ENCODE results near the gene PLAC1. TPM values are rescaled to one million over a fixed set of nuclear protein-coding genes. Genes with fewer than 3 reads are reported as not detected.

PLAC1 gene
- total RNA-seq, 2 experiments from 2014 or later: not detected

DNA sequence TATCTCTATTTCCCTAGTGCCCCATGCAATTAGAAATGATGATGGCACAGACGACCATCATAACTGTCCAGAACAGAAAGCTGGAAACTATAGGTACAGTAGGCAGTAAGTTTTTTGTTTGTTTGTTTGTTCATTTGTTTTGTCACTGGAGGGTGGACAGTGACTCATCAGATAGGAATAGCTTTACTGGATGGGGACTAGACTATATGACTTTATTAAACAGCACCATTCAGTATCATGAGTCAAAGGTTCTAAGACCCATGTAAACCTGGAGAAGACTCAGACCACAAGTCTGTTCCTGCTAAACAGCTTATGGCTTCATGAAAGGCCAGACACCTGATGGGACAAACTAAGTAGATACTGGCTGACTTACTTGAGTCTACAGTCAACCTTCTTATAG is 38.4 kb downstream of the PLAC1 start:
- ChIA-PET CTCF (interaction anchor here (0.9 kb wide), 1 partner anchor 14 kb away, joined by 3 read pairs; no protein-coding TSS in a partner anchor), POLR2A (interaction anchor here (0.6 kb wide), 1 partner anchor 207 kb away, joined by 3 read pairs; no protein-coding TSS in a partner anchor)
- no peaks in the 10 kb centered on the region for H3K9me3 Mint-ChIP-seq
- peaks cover 2% of the 10 kb centered on the region for H3K36me3 Mint-ChIP-seq (ENCODE audit: low read depth)
- no peak overlapping the region for H3K27ac Mint-ChIP-seq
- H3K4me1 Mint-ChIP-seq: peaks cover 11% of the 10 kb centered on the region
- H3K4me3 Mint-ChIP-seq: no peak overlapping the region
- no peak for DNase-seq
- H3K27me3 Mint-ChIP-seq: no peaks in the 10 kb centered on the region

GRCh38 chrX:134613396-134613795 is 44.9 kb downstream of the PLAC1 start:
- POLR2A ChIA-PET: no interaction called here
- no peak overlapping the region for H3K4me3 Mint-ChIP-seq
- H3K9me3 Mint-ChIP-seq: no peaks in the 10 kb centered on the region
- no peak for DNase-seq
- H3K27me3 Mint-ChIP-seq: peaks cover 2% of the 10 kb centered on the region
- no peaks in the 10 kb centered on the region for H3K4me1 Mint-ChIP-seq
- H3K27ac Mint-ChIP-seq: no peak overlapping the region
- no peaks in the 10 kb centered on the region for H3K36me3 Mint-ChIP-seq (ENCODE audit: low read depth)
- CTCF ChIA-PET: no interaction called here

- no peaks in the 10 kb centered on the region for H3K27me3 Mint-ChIP-seq
- no peaks in the 10 kb centered on the region for H3K4me1 Mint-ChIP-seq
- ChIA-PET POLR2A (no interaction called here), CTCF (no interaction called here)
- no peaks in the 10 kb centered on the region for H3K36me3 Mint-ChIP-seq (ENCODE audit: low read depth)
- no peak for DNase-seq
- H3K9me3 Mint-ChIP-seq: no peaks in the 10 kb centered on the region
- no peak overlapping the region for H3K4me3 Mint-ChIP-seq
- no peak overlapping the region for H3K27ac Mint-ChIP-seq
These were observed 50.1 kb downstream of the PLAC1 start for GRCh38 chrX:134608153-134608552.

GRCh38 chrX:134607523-134607922 is 50.7 kb downstream of the PLAC1 start:
- CTCF ChIA-PET: no interaction called here

DNA sequence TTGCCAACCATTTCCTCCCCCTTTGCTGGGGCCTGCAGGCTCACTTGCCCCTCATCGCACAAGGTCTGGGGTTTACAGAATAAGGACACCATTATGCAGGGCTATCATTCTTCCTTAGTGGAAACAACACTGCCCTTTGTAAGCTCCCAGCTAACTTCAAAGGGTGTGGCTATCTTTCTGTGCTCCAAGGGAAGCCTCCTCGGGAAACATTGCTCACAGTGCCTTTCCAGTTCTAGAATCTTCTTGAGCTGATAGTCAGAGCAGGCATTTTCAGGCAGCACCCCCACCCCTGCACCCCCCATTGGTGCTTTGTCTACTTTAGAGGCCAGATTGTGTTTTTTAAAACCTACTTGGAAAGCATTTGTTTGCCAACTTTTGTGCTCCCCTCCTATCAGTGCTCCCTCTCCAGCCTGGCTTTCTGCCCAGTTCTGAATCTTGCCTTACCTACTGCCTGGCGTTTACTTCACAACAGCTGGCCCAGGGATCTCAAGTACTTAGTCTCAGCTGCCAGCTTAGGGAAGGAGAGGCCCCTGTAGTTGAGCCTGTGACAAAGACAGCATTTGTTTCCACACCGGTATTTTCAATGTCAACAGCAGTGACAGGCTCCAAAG is 53.5 kb downstream of the PLAC1 start:
- Mint-ChIP-seq H3K9me3 (no peaks in the 10 kb centered on the region), H3K4me1 (no peaks in the 10 kb centered on the region), H3K27me3 (no peaks in the 10 kb centered on the region), H3K36me3 (ENCODE audit: low read depth) (no peaks in the 10 kb centered on the region), H3K27ac (no peak overlapping the region), H3K4me3 (no peak overlapping the region)
- DNase-seq: no peak
- ChIA-PET POLR2A (no interaction called here), CTCF (interaction anchor here (0.8 to 1.6 kb wide), 2 partner anchors 10 to 17 kb away, joined by 3 read pairs; no protein-coding TSS in a partner anchor)

More at GRCh38 chrX:134607523-134607922, 50.7 kb downstream of the PLAC1 start:
- Mint-ChIP-seq H3K4me1 (no peaks in the 10 kb centered on the region), H3K4me3 (no peak overlapping the region), H3K9me3 (no peaks in the 10 kb centered on the region), H3K27ac (no peak overlapping the region), H3K36me3 (ENCODE audit: low read depth) (no peaks in the 10 kb centered on the region), H3K27me3 (no peaks in the 10 kb centered on the region)
- POLR2A ChIA-PET: no interaction called here
- DNase-seq: no peak

DNA sequence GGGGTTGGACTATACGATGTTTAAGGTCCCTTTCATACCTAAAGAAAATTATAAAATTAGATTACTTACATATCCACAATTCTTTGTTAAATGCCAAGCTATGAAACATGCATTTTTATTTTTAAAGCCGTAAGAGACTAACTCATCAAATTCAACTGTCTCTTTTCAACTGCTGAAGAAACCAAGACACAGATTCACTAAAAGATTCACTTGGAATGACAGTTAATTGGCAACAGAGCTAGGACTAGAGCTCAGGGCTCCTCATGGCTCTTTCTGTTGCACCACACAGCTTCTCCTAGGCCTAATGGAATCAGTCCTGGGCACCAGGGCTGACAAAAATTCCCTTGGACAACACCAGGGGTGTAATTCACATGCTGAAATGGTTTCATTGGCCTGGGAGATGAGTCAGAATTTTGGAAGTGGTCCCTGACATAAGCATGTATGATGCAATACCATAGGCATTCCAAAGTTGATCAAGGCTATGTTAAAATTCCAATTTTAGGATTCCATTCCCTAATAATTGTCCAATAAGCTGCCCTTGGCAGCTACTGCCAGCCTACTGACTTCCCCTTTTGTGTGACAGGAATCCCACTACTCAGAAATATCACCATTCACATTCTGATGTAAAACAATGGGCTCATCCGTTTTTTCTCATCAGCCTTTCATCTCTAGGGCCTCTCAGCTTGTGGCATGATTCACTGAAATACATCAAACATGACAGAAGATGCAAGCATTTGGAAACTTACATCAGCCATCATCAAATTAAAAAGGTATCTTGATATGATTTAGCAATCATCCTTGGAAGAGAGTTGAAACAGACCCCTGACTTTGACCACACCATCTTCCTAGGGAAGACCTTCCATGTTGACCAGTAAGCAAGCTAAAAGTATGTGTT is 54.2 kb downstream of the PLAC1 start:
- Mint-ChIP-seq H3K9me3 (no peaks in the 10 kb centered on the region), H3K4me1 (peaks cover under 1% of the 10 kb centered on the region), H3K36me3 (ENCODE audit: low read depth) (no peaks in the 10 kb centered on the region), H3K27me3 (no peaks in the 10 kb centered on the region), H3K27ac (no peak overlapping the region), H3K4me3 (no peak overlapping the region)
- DNase-seq: no peak
- ChIA-PET CTCF (interaction anchor here (0.8 to 1.6 kb wide), 2 partner anchors 10 to 18 kb away, joined by 3 read pairs; no protein-coding TSS in a partner anchor), POLR2A (no interaction called here)

- no peaks in the 10 kb centered on the region for H3K36me3 Mint-ChIP-seq (ENCODE audit: low read depth)
- ChIA-PET POLR2A (no interaction called here), CTCF (no interaction called here)
- no peak for DNase-seq
- no peak overlapping the region for H3K27ac Mint-ChIP-seq
- H3K4me1 Mint-ChIP-seq: peaks cover 2% of the 10 kb centered on the region
- peaks cover 4% of the 10 kb centered on the region for H3K9me3 Mint-ChIP-seq
- H3K27me3 Mint-ChIP-seq: peaks cover 5% of the 10 kb centered on the region
- H3K4me3 Mint-ChIP-seq: no peak overlapping the region
These were observed 55.9 kb downstream of the PLAC1 start for GRCh38 chrX:134602410-134602809.

DNA sequence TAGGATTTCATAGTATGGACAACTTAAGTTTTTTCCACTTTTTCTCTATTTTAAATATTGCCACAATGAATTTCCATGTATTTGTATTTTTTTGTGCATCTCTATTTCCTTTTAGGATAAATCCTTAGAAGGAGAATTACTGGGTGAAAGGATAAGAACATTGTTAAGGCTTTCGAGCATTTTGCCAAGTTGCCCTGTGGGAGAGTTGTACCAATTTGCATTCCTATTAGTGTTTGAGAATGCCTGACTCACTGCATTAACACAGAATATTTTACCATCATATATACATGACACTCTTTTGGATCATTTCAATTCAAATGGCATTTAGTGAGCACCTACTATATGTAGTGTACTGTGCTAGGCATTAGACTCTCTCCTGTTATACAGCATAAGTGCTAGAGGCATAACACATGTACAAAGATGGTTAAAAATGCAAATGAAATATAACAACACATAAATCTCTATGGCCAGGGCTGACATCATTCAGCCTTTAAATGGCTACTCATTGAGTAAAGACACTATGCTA is 57.0 kb downstream of the PLAC1 start:
- Mint-ChIP-seq H3K9me3 (peaks cover 4% of the 10 kb centered on the region), H3K36me3 (ENCODE audit: low read depth) (no peaks in the 10 kb centered on the region), H3K4me3 (no peak overlapping the region), H3K27me3 (peaks cover 5% of the 10 kb centered on the region), H3K4me1 (peaks cover 2% of the 10 kb centered on the region), H3K27ac (no peak overlapping the region)
- no peak for DNase-seq
- ChIA-PET CTCF (no interaction called here), POLR2A (no interaction called here)

- Mint-ChIP-seq H3K27me3 (peaks cover 8% of the 10 kb centered on the region), H3K9me3 (peaks cover 4% of the 10 kb centered on the region), H3K4me1 (peaks cover 2% of the 10 kb centered on the region), H3K4me3 (no peak overlapping the region), H3K36me3 (ENCODE audit: low read depth) (no peaks in the 10 kb centered on the region), H3K27ac (no peak overlapping the region)
- ChIA-PET POLR2A (no interaction called here), CTCF (interaction anchor here (0.6 to 0.9 kb wide), 2 partner anchors 31 to 925 kb away, joined by 3 read pairs; no protein-coding TSS in a partner anchor)
- no peak for DNase-seq
These were observed 57.6 kb downstream of the PLAC1 start for GRCh38 chrX:134600714-134601113.

GRCh38 chrX:134599184-134599914 is 58.9 kb downstream of the PLAC1 start:
- DNase-seq: no peak
- Mint-ChIP-seq H3K27ac (no peak overlapping the region), H3K4me1 (peaks cover 2% of the 10 kb centered on the region), H3K4me3 (no peak overlapping the region), H3K36me3 (ENCODE audit: low read depth) (no peaks in the 10 kb centered on the region), H3K9me3 (peaks cover 4% of the 10 kb centered on the region), H3K27me3 (peaks cover 14% of the 10 kb centered on the region)
- CTCF ChIA-PET: interaction anchor here (0.6 kb wide), 1 partner anchor 101 kb away, joined by 5 read pairs; no protein-coding TSS in a partner anchor
- POLR2A ChIA-PET: no interaction called here

- H3K27ac Mint-ChIP-seq: no peak overlapping the region
- ChIA-PET POLR2A (no interaction called here), CTCF (interaction anchor here (0.6 to 0.7 kb wide), 2 partner anchors 147 to 1472 kb away, joined by 3 to 5 read pairs; no protein-coding TSS in a partner anchor)
- no peak overlapping the region for H3K4me3 Mint-ChIP-seq
- no peaks in the 10 kb centered on the region for H3K4me1 Mint-ChIP-seq
- no peaks in the 10 kb centered on the region for H3K36me3 Mint-ChIP-seq (ENCODE audit: low read depth)
- peaks cover 16% of the 10 kb centered on the region for H3K27me3 Mint-ChIP-seq
- H3K9me3 Mint-ChIP-seq: no peaks in the 10 kb centered on the region
- no peak for DNase-seq
These were observed 66.0 kb downstream of the PLAC1 start for GRCh38 chrX:134592303-134592702.

DNA sequence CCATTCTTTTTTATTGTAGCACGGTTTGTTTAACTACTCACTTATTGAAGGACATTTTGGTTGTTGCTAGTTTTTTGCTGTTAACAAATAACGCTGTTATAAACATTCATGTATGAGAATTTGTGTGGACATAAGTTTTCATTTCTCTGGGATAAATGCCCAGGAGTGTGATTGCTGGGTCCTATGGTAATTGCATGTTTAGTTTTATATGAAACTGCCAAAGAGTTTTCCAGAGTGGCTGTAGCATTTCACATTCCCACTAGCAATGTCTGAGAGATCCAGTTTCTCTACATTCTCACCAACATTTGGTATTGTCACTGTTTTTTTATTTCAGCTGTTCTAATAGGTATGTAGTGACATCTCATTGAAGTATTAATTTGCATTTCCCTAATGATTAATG is 66.8 kb downstream of the PLAC1 start:
- ChIA-PET CTCF (no interaction called here), POLR2A (no interaction called here)
- H3K4me1 Mint-ChIP-seq: no peaks in the 10 kb centered on the region
- H3K9me3 Mint-ChIP-seq: no peaks in the 10 kb centered on the region
- DNase-seq: no peak
- peaks cover 16% of the 10 kb centered on the region for H3K27me3 Mint-ChIP-seq
- H3K27ac Mint-ChIP-seq: no peak overlapping the region
- no peak overlapping the region for H3K4me3 Mint-ChIP-seq
- no peaks in the 10 kb centered on the region for H3K36me3 Mint-ChIP-seq (ENCODE audit: low read depth)

DNA sequence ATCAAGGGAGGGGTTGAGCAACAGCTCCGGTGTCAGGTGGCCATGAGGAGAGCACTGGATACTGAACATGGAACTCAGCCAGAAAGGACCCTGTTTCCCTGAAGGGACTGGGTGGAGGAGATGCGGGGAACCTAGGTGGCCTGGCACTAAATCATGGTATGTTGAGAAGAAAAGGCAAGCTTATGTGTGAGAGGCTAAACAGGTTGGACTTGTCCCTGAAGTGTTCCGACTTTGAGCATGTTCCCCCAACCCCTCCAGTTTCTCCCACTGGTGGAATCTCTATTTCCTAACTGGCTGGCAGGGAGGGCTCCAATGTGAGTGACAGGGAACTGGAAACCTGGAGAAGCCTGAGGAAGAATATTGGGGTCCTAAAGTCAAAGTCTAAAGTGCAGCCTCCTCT is 69.5 kb downstream of the PLAC1 start:
- no peak overlapping the region for H3K27ac Mint-ChIP-seq
- ChIA-PET CTCF (no interaction called here), POLR2A (no interaction called here)
- DNase-seq: no peak
- peaks cover under 1% of the 10 kb centered on the region for H3K27me3 Mint-ChIP-seq
- H3K36me3 Mint-ChIP-seq (ENCODE audit: low read depth): no peaks in the 10 kb centered on the region
- no peaks in the 10 kb centered on the region for H3K4me1 Mint-ChIP-seq
- no peaks in the 10 kb centered on the region for H3K9me3 Mint-ChIP-seq
- H3K4me3 Mint-ChIP-seq: no peak overlapping the region
